HG03342 (cell line): ENCODE data around the gene DUXB.
A peak's percentile ranks its signal among the peaks of the same experiment; 100 is the strongest.

Experiments
- ATAC-seq: cut with Tn5 transposase; IDR thresholded peaks from one replicate; pipeline ENCODE4 v1.9.1; 2021; ENCODE audit warnings: mild to moderate bottlenecking, moderate library complexity; ENCODE audit not compliant: unreplicated experiment

The DUXB gene, protein sequence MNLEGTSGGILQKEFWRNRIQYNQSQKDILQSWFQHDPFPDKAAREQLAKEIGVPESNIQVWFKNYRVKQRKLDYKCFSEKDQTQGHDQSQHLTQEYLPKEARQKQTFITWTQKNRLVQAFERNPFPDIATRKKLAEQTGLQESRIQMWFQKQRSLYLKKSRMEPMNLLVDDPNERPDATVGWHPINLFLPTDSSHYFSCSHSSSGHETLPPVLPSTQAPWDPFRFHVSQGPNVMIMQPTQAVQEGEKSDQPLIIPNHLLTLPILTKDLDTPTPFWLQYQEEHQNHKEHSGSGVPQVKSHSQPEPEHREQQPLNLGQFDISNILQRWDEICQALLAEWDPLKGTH

DNA sequence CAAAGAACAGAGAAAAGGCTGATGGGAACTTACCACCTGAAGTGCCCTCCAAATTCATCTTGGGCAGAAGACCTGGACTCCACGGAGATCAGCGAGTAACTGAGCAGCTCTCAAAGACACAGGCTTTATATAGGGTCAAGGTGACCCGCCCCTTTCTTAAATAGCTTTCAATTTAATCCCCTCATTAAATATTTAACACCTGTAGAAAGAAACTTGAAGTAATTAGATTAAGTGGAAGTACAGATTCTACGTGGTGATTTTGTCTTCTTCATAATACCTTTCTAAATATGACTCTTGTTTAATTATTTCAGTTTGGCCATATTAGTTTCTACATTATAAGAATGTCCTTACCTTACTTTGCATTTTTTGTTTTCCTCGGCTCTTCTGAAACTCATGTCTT, at the start of gene DUXB:
TSS of gene DUXB (minus strand) at position 101 of the 400 bp plus-strand sequence. CDS start at position 58, 43 bp downstream.
- ATAC-seq = no peak

DNA sequence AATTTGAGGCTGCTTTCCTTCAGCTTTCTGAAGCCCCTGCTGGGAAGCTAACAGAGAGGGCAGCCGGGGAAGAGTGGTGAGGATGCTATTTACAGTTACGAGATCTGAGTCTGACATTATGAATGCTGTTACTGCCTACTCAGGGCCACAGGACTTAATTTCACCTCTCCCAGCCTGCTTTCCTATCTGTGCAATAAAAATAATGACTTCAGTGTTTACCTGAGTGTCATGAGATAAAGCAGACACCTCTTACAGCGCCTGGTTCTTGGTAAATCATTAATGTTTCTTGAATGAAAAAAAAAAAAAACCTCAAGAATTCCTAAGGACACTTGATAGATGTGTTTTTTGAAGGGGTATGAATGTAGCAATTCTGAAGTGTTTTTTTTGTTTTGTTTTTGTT, 49.3 kb upstream of the DUXB start:
- no peak for ATAC-seq

DNA sequence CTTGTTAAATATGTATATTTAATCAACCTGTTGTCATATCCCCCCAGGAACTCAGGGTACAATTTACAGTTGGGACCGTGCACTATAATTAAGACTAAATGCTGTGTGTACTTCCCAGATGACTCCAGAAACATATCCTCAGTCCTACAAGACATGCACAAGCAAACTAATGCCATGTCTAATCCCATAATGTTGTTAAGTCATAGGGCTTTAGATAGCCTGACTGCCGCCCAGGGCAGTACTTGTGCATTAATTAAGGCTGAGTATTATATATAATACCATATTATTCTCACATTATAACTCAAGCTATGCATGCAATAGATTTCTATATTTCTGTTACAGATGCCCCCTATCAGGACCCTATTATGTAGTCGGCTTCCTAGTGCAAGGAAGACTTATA, 45.1 kb upstream of the DUXB start:
- no peak for ATAC-seq

DNA sequence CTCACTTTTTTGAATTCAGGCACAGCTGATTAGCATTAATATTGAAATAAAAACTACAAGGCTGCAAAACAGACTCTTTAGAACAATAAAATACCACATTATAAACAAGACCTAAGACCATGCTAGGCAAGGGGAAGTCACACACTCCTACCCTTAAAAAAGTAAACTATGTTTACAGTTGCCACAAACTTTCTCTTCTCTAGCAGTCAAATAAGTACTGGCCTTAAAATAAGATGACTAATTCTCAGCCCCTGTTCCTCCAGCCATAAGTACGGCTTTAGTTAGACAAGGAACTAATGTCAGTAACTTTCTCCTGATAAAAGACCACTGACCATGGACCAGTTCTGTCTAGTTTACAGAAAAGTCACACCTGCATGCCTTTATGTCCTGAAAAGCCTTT, 44.6 kb upstream of the DUXB start:
- ATAC-seq = peak; percentile 72

DNA sequence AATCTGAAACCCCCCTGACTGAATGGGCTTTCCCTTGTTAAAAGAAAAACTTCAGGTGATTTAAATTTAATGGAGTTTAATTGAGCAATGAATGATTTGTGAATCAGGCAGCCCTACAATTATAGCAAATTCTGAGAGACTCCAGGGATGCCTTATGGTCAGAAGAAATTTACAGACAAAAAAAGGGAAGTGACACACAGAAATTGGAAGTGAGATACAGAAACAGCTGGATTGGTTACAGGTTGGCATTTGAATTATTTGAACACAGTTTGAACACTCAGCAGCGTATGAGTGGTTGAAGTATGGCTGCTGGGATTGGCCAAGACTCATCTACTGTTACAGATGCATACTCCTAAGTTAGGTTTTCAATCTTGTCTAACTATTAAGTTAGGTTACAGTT, 44.0 kb upstream of the DUXB start:
- ATAC-seq = peak; percentile 64

DNA sequence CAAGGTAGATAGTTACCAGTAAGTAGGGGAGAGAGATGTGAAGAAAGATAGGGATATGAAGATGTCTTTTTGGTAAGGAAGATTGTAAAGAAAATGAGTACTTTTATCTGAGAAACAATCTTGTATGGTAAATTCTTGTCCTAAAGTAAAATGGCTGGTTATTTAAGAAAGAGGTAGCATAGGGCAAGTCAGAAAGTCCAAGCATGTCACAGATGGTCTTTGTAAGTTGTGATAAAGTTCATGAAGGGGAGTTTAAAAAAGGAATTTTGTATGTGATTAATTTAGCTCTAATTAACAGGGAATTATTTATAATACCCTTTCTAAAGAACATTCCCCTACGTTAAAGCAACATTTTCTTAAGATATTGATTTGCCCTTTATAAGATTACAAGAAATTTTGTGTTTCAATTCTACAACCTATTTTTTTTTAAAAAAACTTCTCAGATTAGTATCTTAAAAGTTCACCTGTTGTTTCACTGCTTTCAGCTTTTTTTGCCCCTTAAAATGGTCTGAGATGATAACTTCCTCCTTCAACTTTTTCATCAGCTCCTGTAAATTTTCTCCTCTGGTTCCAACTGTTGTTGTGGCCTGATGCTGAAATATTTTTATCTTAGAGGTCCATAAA, 41.3 kb upstream of the DUXB start:
- no peak for ATAC-seq

DNA sequence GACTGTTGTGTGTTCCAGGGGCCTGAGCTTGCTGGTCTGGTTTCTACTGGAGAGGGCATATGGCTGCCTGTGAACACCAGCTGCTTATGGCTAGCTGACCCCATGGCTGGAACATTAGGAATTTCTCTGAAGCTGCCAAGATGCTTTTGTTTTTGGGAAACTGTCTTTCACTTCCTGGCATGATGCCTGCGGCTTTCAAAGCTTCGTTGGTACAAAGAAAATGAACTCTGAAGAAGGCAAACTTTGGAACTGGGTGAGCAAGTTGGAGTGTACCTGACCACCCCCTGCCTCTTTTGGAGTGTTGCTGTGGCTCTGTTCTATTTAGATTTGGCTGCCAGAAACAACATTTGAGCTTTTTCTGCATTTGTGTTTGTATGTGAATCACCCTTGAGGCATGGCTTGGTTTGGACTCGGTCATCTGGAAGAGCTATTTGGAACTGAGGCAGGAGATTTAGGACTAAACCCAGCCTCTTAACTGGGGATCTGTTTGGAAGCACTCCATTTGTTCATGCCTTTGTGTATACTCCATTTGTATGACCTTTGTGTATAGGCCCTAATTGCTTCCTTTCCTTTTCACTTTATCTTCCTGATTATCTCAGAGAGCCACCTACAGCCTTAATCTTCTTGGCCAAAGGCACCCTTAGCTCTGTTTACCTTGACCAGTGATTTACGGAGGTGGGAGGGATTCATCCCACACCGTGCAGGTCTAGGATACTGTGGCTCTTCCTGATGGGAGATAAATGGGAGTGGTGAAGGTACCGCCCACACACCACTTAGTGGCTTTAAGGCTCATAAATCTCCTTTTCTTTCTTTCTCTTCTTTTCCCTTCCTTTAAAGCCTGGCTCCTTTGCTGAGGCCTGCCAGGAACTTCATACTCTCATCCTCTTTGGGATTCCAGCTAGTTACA, 32.3 kb upstream of the DUXB start:
- ATAC-seq = no peak

DNA sequence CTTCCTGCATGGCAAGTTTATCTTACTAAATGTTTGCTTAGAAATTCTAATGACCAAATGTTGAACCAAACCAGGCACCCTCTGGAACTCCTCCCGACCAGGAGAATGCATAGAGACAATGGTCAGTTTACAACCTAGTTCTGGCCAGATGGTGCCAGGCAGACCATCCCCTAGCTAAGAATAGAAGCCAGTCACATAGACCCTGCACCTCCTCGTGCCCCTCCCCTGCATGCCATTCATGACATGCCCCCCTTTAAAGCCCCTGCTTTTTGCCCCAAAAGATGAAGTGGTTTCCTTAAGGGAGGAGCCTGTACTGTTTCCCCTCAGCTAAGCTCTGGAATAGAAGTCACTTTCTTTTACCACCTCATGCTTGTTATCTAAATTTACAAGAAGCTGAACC, 31.6 kb upstream of the DUXB start:
- ATAC-seq = no peak

DNA sequence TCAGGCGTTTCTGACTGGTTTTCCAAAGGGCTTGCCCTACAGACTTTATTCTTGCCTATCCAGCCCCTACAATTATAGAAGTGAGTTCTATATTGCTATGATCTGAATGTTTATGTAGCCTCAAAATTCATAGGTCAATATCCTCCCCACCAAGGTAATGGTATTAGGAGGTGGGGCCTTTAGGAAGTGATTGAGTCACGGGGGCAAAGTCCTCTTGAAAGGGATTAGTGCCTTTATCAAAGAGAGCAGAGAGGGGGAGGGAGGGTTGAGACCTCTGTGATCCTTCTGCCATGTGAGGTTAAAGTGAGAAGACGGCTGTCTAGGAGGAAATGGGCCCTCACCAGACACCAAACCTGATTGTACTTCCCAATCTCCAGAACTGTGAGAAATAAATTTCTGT, 26.0 kb upstream of the DUXB start:
- no peak for ATAC-seq

DNA sequence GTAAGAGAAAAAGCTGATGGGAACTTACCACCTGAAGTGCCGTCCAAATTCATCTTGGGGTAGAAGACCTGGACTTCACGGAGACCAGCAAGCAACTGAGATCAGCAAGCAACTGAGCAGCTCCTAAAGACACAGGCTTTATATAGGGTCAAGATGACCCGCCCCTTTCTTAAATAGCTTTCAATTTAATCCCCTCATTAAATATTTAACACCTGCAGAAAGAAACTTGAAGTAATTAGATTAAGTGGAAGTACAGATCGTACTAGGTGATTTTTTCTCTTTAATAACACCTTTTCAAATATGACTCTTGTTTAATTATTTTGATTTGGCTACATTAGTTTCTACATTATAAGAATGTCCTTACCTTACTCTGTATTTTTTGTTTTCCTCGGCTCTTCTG, 25.1 kb upstream of the DUXB start, which contains the start of gene CPHXL:
TSS of gene CPHXL (minus strand) at position 101 of the 400 bp plus-strand sequence. CDS start at position 53, 48 bp downstream.
- no peak for ATAC-seq

DNA sequence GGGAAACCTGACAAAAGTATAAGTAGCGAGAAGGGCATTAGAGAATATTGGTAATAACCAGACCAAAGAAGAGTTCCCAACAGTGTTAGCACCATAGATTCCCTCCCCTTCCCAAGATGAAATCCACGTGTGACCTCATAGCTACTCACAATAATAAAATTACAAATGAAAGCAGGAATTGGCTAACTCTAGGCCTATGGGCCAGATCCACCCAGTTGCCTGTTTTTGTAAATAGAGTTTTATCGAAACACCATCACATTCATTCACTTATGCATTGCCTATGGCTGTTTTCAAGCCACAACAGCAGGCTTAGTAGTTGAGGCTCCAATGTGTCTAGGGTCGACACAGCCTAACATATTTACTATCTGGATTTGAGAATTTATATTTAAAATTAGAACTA, 17.2 kb upstream of the DUXB start:
- no peak for ATAC-seq

DNA sequence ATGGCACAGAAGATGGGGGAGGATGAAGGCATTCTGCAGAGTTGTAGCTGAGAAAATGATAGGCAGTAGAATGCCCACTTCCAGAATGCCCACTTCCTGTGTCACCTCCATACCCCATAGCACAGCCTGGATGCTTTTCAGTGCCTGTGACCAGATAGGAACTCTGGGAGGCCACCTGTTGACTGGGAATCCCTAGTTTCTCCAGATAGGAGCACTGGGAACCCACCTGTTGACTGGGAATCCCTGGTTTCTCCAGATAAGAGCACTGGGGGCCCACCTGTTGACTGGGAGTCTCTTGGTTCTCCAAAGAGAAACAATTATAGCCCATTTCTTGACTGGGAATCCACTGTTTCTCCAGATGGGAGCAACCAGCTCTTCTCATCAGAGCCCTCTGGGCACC, 13.4 kb upstream of the DUXB start:
- no peak for ATAC-seq

DNA sequence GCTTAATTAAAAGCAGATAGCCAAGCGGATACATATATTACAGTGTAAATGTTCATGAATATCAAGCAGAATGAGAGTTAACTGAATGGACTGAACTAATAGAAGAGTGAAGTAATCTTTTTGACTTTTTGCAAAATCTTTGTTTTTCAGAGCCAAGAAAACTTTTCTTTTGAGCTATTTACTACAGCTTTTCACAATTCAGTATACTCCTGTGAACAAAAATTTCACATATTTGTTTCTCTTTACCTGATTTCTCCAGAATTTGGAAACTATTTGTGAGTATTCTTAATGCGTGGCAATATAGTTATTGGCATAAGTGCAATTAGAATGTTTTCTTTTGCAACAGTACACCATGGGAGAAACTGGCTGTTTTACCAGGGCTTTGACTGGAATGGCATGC, 9.1 kb upstream of the DUXB start:
- ATAC-seq = no peak

DNA sequence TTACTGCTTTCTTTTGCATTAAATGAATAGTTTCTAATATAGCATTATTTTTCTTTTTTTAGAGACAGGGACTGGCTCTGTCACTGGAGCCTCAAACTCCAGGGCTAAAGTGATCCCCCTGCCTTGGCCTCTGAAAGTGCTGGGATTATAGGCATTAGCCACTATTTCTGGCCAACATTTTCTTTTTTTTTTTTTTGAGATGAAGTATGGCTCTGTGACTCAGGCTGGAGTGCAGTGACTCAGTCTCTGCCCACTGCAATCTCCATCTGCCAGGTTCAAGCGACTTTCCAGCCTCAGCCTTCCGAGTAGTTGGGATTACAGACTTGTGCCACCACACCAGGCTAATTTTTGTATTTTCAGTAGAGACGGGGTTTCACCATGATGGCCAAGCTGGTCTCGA, 2.0 kb upstream of the DUXB start:
- ATAC-seq = no peak

DNA sequence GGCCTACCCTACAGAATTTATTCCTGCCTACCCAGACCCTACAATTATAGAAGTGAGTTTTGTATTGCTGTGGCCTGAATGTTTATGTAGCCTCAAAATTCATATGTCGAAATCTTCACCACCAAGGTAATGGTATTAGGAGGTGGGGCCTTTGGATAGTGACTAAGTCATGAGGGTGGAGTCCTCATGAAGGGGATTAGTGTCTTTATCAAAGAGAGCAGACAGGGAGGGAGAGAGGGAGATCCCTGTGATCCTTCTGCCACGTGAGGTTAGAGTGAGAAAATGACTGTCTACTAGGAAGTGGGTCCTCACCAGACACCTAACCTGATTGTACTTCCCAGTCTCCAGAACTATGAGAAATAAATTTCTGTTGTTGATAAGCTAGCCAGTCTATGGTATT, 981 bp upstream of the DUXB start:
- no peak for ATAC-seq

DNA sequence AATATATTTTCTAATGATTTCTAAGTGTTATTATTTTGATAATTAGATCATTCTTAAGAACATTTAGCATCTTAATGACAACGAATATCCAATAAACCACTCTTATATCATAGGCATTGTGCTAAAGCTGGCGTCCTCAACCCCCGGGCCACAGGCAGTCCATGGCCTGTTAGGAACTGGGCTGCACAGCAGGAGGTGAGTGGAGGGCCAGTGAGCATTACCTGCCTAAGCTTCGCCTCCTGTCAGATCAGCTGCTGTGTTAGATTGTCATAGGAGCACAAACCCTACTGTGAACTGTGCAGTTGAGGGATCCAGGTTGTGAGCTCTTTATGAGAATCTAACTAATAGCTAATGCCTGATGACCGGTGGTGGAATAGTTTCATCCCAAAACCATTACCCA, 3.7 kb downstream of the DUXB start:
- ATAC-seq = no peak

DNA sequence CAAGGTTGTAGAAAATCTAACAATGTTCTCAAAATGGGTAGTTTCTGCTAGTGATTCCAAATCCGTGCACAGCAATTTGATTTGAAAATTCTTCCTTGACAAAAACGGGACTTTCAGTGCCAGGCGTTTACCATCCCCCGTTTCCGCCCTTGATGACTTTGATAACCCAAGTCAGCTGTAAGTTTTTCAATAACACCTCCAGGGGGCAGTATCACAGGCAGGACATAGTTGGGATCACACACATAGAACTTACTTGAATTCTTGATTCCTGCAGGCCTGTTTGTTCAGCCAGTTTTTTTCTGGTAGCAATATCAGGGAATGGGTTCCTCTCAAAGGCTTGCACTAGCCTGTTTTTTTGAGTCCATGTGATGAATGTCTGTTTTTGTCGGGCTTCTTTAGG, 5.6 kb downstream of the DUXB start:
- ATAC-seq = no peak

DNA sequence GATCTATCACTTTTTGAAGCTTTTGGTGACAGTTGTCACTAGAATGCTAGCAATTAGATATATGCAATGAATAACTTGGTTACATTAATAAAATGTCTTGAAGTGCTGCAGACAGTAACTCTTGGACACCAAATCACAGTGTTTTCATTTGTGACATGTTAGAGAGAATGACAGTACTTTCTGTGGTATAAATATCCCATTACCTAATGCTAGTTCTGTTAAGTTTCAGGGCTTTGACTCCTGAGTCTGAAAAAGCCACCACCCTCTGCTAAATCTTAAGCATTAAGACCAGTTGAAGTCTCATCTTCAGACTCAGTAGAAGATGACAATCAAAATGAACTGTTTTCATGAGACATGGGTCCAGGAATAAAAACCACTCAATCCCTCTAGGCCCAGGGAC, 13.9 kb downstream of the DUXB start:
- ATAC-seq = no peak

DNA sequence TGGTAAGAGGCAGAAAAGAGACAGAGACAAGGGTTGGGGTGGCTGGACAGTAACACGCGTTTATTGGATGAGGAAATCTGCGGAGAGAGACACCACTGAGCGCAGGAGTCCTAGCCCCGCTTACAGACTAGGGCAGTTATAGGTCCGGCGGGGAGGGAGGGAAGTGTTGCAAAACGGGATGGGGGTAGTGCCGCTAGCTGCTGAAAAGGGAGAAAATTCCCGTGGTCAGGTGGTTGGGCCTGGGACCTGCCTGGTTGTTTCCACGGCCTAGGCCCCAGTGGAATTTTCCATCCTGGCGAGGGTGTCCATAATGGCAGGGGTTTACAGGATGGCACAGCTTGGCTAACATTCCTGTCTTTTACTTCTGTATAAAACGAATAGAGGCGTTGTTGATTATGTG, 19.0 kb downstream of the DUXB start:
- no peak for ATAC-seq

DNA sequence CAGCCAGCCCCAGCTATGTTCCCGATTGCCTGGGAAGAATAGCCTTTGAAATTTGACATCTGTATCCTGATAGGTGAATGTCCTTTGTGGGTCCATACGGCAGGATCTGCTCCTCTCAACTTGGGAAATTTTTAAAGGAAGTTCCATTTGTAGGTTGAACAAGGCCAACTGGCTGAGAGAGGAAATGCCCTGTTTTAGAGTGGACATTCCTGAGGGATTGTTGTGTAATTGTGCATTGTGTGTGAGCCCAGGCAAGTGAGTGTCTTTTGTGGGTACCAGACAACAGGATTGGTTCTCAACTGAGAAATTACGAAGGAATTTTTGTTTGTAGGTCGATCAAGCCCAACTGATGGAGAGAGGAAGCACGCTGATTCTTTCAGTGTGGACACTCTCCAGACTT, 21.9 kb downstream of the DUXB start:
- no peak for ATAC-seq

DNA sequence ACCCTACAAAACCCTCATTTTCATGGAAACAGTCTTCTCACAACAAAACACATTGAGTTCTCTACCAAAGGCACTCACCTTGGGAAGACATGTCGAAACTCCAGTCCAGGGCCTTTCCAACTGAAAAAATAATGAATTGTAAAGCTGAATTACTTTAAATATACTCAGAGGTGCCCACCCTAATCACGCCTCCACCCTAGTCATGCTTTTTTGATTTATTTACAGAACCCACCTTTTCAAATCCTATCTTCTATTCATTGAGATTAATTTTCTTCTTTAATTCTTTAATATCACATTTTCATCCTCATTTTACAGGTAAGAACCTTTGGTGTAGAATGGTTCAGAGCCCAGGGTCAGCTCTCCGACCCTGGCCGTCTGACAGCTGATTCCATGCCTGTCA, 24.4 kb downstream of the DUXB start, which contains the start of gene CPHXL2:
TSS of gene CPHXL2 (minus strand) at position 101 of the 400 bp plus-strand sequence. CDS start at position 91, 10 bp downstream.
- no peak for ATAC-seq

DNA sequence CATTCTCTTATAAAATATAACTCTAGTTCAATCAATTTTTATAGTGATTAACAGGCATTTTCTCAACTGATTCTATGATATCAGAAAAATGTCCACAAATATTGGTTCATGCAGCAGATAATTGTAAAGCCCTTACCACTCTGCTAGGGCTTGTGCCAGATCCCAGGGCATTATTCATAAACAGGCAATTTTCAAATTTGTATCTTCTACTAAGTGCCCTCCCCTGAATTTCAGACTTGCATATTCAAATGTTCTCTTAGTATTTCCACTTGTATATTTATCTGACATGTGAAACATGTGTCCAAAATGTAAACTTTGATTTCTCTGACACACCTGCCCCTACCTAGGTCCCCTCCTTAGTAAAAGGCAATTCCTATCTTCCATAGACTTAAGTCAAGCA, 33.8 kb downstream of the DUXB start:
- no peak for ATAC-seq
